ENCODE data around the gene KREMEN2.

DNA sequence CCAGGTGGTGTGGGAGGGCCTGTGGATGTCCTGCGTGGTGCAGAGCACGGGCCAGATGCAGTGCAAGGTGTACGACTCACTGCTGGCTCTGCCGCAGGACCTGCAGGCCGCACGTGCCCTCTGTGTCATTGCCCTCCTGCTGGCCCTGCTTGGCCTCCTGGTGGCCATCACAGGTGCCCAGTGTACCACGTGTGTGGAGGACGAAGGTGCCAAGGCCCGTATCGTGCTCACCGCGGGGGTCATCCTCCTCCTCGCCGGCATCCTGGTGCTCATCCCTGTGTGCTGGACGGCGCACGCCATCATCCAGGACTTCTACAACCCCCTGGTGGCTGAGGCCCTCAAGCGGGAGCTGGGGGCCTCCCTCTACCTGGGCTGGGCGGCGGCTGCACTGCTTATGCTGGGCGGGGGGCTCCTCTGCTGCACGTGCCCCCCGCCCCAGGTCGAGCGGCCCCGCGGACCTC, 49.4 kb downstream of the KREMEN2 start:
- TF ChIP-seq FOS (IDR thresholded peaks at IDR 0.05; ENCODE audit: borderline replicate concordance, insufficient read depth, low read length), result no peak
- TF ChIP-seq, protein P1, sequence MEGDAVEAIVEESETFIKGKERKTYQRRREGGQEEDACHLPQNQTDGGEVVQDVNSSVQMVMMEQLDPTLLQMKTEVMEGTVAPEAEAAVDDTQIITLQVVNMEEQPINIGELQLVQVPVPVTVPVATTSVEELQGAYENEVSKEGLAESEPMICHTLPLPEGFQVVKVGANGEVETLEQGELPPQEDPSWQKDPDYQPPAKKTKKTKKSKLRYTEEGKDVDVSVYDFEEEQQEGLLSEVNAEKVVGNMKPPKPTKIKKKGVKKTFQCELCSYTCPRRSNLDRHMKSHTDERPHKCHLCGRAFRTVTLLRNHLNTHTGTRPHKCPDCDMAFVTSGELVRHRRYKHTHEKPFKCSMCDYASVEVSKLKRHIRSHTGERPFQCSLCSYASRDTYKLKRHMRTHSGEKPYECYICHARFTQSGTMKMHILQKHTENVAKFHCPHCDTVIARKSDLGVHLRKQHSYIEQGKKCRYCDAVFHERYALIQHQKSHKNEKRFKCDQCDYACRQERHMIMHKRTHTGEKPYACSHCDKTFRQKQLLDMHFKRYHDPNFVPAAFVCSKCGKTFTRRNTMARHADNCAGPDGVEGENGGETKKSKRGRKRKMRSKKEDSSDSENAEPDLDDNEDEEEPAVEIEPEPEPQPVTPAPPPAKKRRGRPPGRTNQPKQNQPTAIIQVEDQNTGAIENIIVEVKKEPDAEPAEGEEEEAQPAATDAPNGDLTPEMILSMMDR (IDR thresholded peaks at IDR 0.05; ENCODE audit: extremely low read depth in 1 of 2, insufficient read depth in 1 of 2, low read depth in 1 of 2, low read length in 2 of 2), result no peak
- TF ChIP-seq, protein P2, sequence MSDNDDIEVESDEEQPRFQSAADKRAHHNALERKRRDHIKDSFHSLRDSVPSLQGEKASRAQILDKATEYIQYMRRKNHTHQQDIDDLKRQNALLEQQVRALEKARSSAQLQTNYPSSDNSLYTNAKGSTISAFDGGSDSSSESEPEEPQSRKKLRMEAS (IDR thresholded peaks at IDR 0.05; ENCODE audit: insufficient read depth, insufficient read length), result no peak
- TF ChIP-seq POLR2AphosphoS5 (IDR thresholded peaks at IDR 0.05; ENCODE audit: insufficient read depth, low read depth, low read length), result no peak
- no peak for TF ChIP-seq GATA2 (IDR thresholded peaks at IDR 0.05; ENCODE audit: insufficient read depth, insufficient read length, low read depth, low read length)
- no peak for TF ChIP-seq POLR2A (IDR thresholded peaks at IDR 0.05; ENCODE audit: low read depth, low read length)
- no peak for TF ChIP-seq EZH2 (IDR thresholded peaks at IDR 0.05; ENCODE audit: borderline replicate concordance, low read depth, low read length, severe bottlenecking)

Data from endothelial cell of umbilical vein (primary cell).